A549 (cell line): Measurements from ENCODE around the gene DEPDC5.

Experiments
- CHD2 ChIP-seq: fragments of 150-350 bp; IDR thresholded peaks from 2 replicates; pipeline ENCODE4 v1.6.1; 2014; ENCODE audit warnings: low read length; ENCODE audit not compliant: partially characterized antibody
- EP300 ChIP-seq, 2 experiments: fragments of >200 bp; sonication (Bioruptor Twin); formaldehyde crosslinking; IDR thresholded peaks; 2 replicates in 1 of 2; 3 replicates in 1 of 2; pipeline ENCODE4 v1.6.1; 2016 to 2017
- FOSL2 ChIP-seq, 2 experiments: fragments of 450-650 bp in 1 of 2; fragments of >200 bp in 1 of 2; sonication (Bioruptor Twin) in 1 of 2; formaldehyde crosslinking; IDR thresholded peaks; 2 replicates each; pipeline versions ENCODE4 v1.5.0 to v1.6.1; 2016 to 2020; ENCODE audit warnings: mild to moderate bottlenecking in 1 of 2, moderate library complexity in 1 of 2
- PBX3 ChIP-seq: IDR thresholded peaks from 2 replicates; pipeline ENCODE4 v1.6.1; 2012
- RAD21 ChIP-seq, 2 experiments: fragments of >200 bp in 1 of 2; sonication (Bioruptor Twin) in 1 of 2; formaldehyde crosslinking in 1 of 2; IDR thresholded peaks in 1 of 2; conservative IDR thresholded peaks in 1 of 2; 2 replicates in 1 of 2; 3 replicates in 1 of 2; pipeline ENCODE4 v1.6.1; 2012 to 2018; ENCODE audit warnings: inconsistent platforms in 1 of 2
- RCOR1 ChIP-seq: fragments of 150-350 bp; IDR thresholded peaks from 2 replicates; pipeline ENCODE4 v1.6.1; 2014; ENCODE audit warnings: antibody characterized with exemption, low read length, low read depth
- TF ChIP-seq, protein P1 (sequence below): fragments of >200 bp; sonication (Bioruptor Twin); formaldehyde crosslinking; IDR thresholded peaks from 3 replicates; pipeline ENCODE4 v1.5.1; 2016

- TF ChIP-seq, protein P1, sequence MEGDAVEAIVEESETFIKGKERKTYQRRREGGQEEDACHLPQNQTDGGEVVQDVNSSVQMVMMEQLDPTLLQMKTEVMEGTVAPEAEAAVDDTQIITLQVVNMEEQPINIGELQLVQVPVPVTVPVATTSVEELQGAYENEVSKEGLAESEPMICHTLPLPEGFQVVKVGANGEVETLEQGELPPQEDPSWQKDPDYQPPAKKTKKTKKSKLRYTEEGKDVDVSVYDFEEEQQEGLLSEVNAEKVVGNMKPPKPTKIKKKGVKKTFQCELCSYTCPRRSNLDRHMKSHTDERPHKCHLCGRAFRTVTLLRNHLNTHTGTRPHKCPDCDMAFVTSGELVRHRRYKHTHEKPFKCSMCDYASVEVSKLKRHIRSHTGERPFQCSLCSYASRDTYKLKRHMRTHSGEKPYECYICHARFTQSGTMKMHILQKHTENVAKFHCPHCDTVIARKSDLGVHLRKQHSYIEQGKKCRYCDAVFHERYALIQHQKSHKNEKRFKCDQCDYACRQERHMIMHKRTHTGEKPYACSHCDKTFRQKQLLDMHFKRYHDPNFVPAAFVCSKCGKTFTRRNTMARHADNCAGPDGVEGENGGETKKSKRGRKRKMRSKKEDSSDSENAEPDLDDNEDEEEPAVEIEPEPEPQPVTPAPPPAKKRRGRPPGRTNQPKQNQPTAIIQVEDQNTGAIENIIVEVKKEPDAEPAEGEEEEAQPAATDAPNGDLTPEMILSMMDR: no peak
- TF ChIP-seq PBX3: no peak
- TF ChIP-seq FOSL2 (IDR thresholded peaks at IDR 0.05): no peak
- no peak for TF ChIP-seq FOSL2 (CRISPR knock-in tag; IDR thresholded peaks at IDR 0.05)
- TF ChIP-seq RAD21 (conservative IDR thresholded peaks at IDR 0.05 in 1 of 2, IDR thresholded peaks at IDR 0.05 in 1 of 2): no peak
- no peak for TF ChIP-seq EP300 (IDR thresholded peaks at IDR 0.05)
- no peak for TF ChIP-seq RCOR1
- no peak for TF ChIP-seq CHD2
These were observed 74.9 kb downstream of the DEPDC5 start for GRCh38 chr22:31828739-31829138.
